Suprapubic skin (tissue), 4 donors: ENCODE measurements around the gene OAS1.

Source experiments
- CTCF ChIP-seq, 2 donors: fragments of 200-600 bp in 1 of 2; fragments of 450-650 bp in 1 of 2; sonication (generic) in 1 of 2; IDR thresholded peaks; one replicate each; pipeline ENCODE4 v1.5.1; 2016 to 2019; ENCODE audit warnings: antibody characterized with exemption in 2 of 2, mild to moderate bottlenecking in 1 of 2, moderate library complexity in 1 of 2
- EP300 ChIP-seq: sonication (generic); formaldehyde crosslinking; IDR thresholded peaks from one replicate; pipeline ENCODE4 v1.6.1; 2017; ENCODE audit warnings: antibody characterized with exemption
- POLR2A ChIP-seq, 2 donors: fragments of 450-650 bp; IDR thresholded peaks; one replicate each; pipeline ENCODE4 v1.6.1; 2017; ENCODE audit warnings: antibody characterized with exemption in 2 of 2, mild to moderate bottlenecking in 2 of 2, moderate library complexity in 2 of 2
- POLR2AphosphoS5 ChIP-seq, 3 donors: sonication (generic); formaldehyde crosslinking; IDR thresholded peaks; one replicate each; pipeline ENCODE4 v1.6.1; 2017; ENCODE audit warnings: antibody characterized with exemption in 3 of 3

- TF ChIP-seq POLR2A (IDR thresholded peaks at IDR 0.05) (no peak), CTCF (IDR thresholded peaks at IDR 0.05) (no peak), EP300 (no peak), POLR2AphosphoS5 (IDR thresholded peaks at IDR 0.05) (no peak)
Measured at GRCh38 chr12:112875608-112876007, 31.2 kb upstream of the OAS1 start.
